H9 (cell line): Measurements from ENCODE around the gene CCDC9B. TPM values are rescaled to one million over a fixed set of nuclear protein-coding genes. Genes with fewer than 3 reads are reported as not detected.

Experiments used
- DNase-seq: peaks from one replicate; pipeline ENCODE4 v3.0.0-alpha.2; 2017
- H2AFZ ChIP-seq: one replicate; pipeline ENCODE4 v1.6.1; 2013; ENCODE audit warnings: mild to moderate bottlenecking, low read length, control low read depth, moderate library complexity
- H2AK5ac ChIP-seq: 2 replicates; pipeline ENCODE4 v1.6.1; 2013; ENCODE audit warnings: low read length, control low read depth, mixed read lengths; ENCODE audit not compliant: insufficient read length
- H2BK120ac ChIP-seq: one replicate; pipeline ENCODE4 v1.6.1; 2013; ENCODE audit warnings: low read depth, mild to moderate bottlenecking, low read length, control low read depth, inconsistent platforms; ENCODE audit not compliant: poor library complexity, severe bottlenecking
- H2BK12ac ChIP-seq: 2 replicates; pipeline ENCODE4 v1.6.1; 2013; ENCODE audit warnings: low read length, control low read depth, mixed read lengths, low read depth; ENCODE audit not compliant: insufficient read length
- H2BK15ac ChIP-seq: 2 replicates; pipeline ENCODE4 v1.6.1; 2013; ENCODE audit warnings: low read depth, low read length, control low read depth
- H2BK20ac ChIP-seq: one replicate; pipeline ENCODE4 v1.6.1; 2013; ENCODE audit warnings: low read depth, mild to moderate bottlenecking, low read length, control low read depth, inconsistent platforms; ENCODE audit not compliant: poor library complexity, severe bottlenecking
- H2BK5ac ChIP-seq: 2 replicates; pipeline ENCODE4 v1.6.1; 2013; ENCODE audit warnings: low read length, control low read depth, mixed read lengths; ENCODE audit not compliant: insufficient read length
- H3K14ac ChIP-seq: 2 replicates; pipeline ENCODE4 v1.6.1; 2013; ENCODE audit warnings: low read length, control low read depth; ENCODE audit not compliant: insufficient read depth
- H3K18ac ChIP-seq: 2 replicates; pipeline ENCODE4 v1.6.1; 2013; ENCODE audit warnings: low read depth, mild to moderate bottlenecking, mixed read lengths, low read length, control low read depth; ENCODE audit not compliant: insufficient read length
- H3K23ac ChIP-seq: 2 replicates; pipeline ENCODE4 v1.6.1; 2013; ENCODE audit warnings: low read length, control low read depth, mixed read lengths, low read depth; ENCODE audit not compliant: insufficient read length
- H3K23me2 ChIP-seq: 2 replicates; pipeline ENCODE4 v1.6.1; 2013; ENCODE audit warnings: low read depth, mild to moderate bottlenecking, mixed read lengths, low read length, control low read depth; ENCODE audit not compliant: insufficient read length, poor library complexity, severe bottlenecking
- H3K27ac ChIP-seq: 2 replicates; pipeline ENCODE4 v1.5.1; 2013; ENCODE audit warnings: low read length, control low read depth, mixed read lengths, low read depth; ENCODE audit not compliant: insufficient read length
- H3K27me3 ChIP-seq: 2 replicates; pipeline ENCODE4 v1.6.1; 2013; ENCODE audit warnings: low read length, control low read depth, inconsistent platforms; ENCODE audit not compliant: insufficient read depth
- H3K4ac ChIP-seq: 2 replicates; pipeline ENCODE4 v1.6.1; 2013; ENCODE audit warnings: low read depth, mild to moderate bottlenecking, control low read depth, inconsistent platforms, low read length, moderate library complexity
- H3K4me1 ChIP-seq: 2 replicates; pipeline ENCODE4 v1.6.1; 2013; ENCODE audit warnings: low read length, control low read depth, inconsistent platforms; ENCODE audit not compliant: insufficient read depth
- H3K4me2 ChIP-seq: 2 replicates; pipeline ENCODE4 v1.6.1; 2013; ENCODE audit warnings: low read length, control low read depth, mixed read lengths; ENCODE audit not compliant: insufficient read length, insufficient read depth
- H3K56ac ChIP-seq: 2 replicates; pipeline ENCODE4 v1.6.1; 2013; ENCODE audit warnings: low read depth, mild to moderate bottlenecking, mixed read lengths, low read length, control low read depth; ENCODE audit not compliant: insufficient read length
- H3K79me1 ChIP-seq: 2 replicates; pipeline ENCODE4 v1.6.1; 2013; ENCODE audit warnings: low read depth, mild to moderate bottlenecking, moderate library complexity, low read length, control low read depth, inconsistent platforms; ENCODE audit not compliant: insufficient read depth, poor library complexity, severe bottlenecking
- H3K79me2 ChIP-seq: 2 replicates; pipeline ENCODE4 v1.6.1; 2013; ENCODE audit warnings: low read length, control low read depth, inconsistent platforms; ENCODE audit not compliant: insufficient read depth
- H3K9ac ChIP-seq: 2 replicates; pipeline ENCODE4 v1.6.1; 2013; ENCODE audit warnings: low read length, control low read depth, mixed read lengths; ENCODE audit not compliant: insufficient read length; ENCODE audit errors: extremely low read depth
- H3K9me3 ChIP-seq: one replicate; pipeline ENCODE4 v1.6.1; 2013; ENCODE audit warnings: low read depth, low read length, inconsistent platforms; ENCODE audit not compliant: control insufficient read depth
- H3T11ph ChIP-seq: one replicate; pipeline ENCODE4 v1.6.1; 2013; ENCODE audit warnings: mild to moderate bottlenecking, low read length, control low read depth, inconsistent platforms
- H4K20me1 ChIP-seq: one replicate; pipeline ENCODE4 v1.6.1; 2013; ENCODE audit not compliant: control insufficient read depth, insufficient read length, insufficient read depth
- H4K5ac ChIP-seq: 2 replicates; pipeline ENCODE4 v1.6.1; 2013; ENCODE audit warnings: low read depth, mild to moderate bottlenecking, mixed read lengths, low read length, control low read depth; ENCODE audit not compliant: insufficient read length
- H4K8ac ChIP-seq: replicated peaks from 2 replicates; pipeline ENCODE4 v1.6.1; 2013; ENCODE audit warnings: low read length, control low read depth, mixed read lengths, low read depth; ENCODE audit not compliant: insufficient read length
- H4K91ac ChIP-seq: 2 replicates; pipeline ENCODE4 v1.6.1; 2013; ENCODE audit warnings: low read depth, mild to moderate bottlenecking, moderate library complexity, mixed read lengths, low read length, control low read depth; ENCODE audit not compliant: insufficient read length
- H3K27ac Mint-ChIP-seq, 3 experiments: 2 replicates in 2 of 3; 3 replicates in 1 of 3; pipeline ENCODE4 v1.8.0; 2020 to 2021; ENCODE audit warnings: mixed read lengths in 3 of 3, mild to moderate bottlenecking in 1 of 3, moderate library complexity in 1 of 3
- H3K27me3 Mint-ChIP-seq: 2 replicates; pipeline ENCODE4 v1.8.0; 2021; ENCODE audit warnings: low read depth, mild to moderate bottlenecking, moderate library complexity, mixed read lengths
- H3K36me3 Mint-ChIP-seq, 3 experiments: 2 replicates in 2 of 3; 3 replicates in 1 of 3; pipeline ENCODE4 v1.8.0; 2020 to 2021; ENCODE audit warnings: low read depth in 3 of 3, mixed read lengths in 3 of 3; ENCODE audit not compliant: insufficient read depth in 1 of 3
- H3K4me1 Mint-ChIP-seq, 2 experiments: 2 replicates each; pipeline ENCODE4 v1.8.0; 2020; ENCODE audit warnings: mixed read lengths in 2 of 2
- H3K4me3 Mint-ChIP-seq, 2 experiments: 2 replicates in 1 of 2; 3 replicates in 1 of 2; pipeline ENCODE4 v1.8.0; 2020 to 2021; ENCODE audit warnings: mild to moderate bottlenecking in 2 of 2, mixed read lengths in 2 of 2, moderate library complexity in 1 of 2
- H3K9me3 Mint-ChIP-seq, 2 experiments: 2 replicates in 1 of 2; 3 replicates in 1 of 2; pipeline ENCODE4 v1.8.0; 2020; ENCODE audit warnings: mild to moderate bottlenecking in 2 of 2, mixed read lengths in 2 of 2, moderate library complexity in 1 of 2
- WGBS: extraction: QIAGEN DNeasy Blood & Tissue Kit; methylation state at CpG from one replicate; pipeline ENCODE4 v1.1.7; 2013; ENCODE audit warnings: missing lambda C conversion rate, low lambda C conversion rate, mixed read lengths; ENCODE audit not compliant: insufficient read length; ENCODE audit errors: extremely low coverage; 5-methylcytosine and 5-hydroxymethylcytosine counted together
- total RNA-seq: library from RNA; stranded (reverse); gene quantifications from 2 replicates; pipeline ENCODE4 v1.2.1, GENCODE V29; 2021
- TF ChIP-seq, protein P1 (sequence below): fragments of 200-600 bp; sonication (generic); conservative IDR thresholded peaks from 3 replicates; pipeline ENCODE4 v1.8.0; 2021; ENCODE audit warnings: antibody characterized with exemption, mild to moderate bottlenecking

CCDC9B gene
- total RNA-seq, 1 experiment from 2014 or later: 0.48 TPM

DNA sequence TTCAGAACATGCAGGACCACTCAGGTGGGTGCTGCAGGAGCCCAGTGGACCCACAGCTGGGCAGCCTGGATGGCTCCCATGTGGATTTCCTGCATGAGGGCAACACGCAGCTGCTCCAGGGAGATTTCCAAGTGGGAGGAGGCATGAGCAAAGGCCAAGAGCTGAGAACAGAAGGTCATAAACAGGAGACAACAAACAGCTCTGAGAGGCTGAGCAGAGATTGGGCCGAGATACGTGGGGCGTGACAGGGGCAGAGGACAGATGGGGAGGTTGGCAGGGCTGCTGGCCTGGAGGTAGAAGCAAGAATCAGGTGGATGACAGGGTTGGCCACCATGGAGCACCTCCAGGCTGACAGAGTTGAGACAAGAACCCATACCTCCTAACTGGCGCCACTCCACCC, 13.0 kb upstream of the CCDC9B start:
- Mint-ChIP-seq H3K27me3 (peaks cover 27% of the 10 kb centered on the region), H3K36me3 (no peaks in the 10 kb centered on the region), H3K27ac (no peak overlapping the region), H3K9me3 (no peaks in the 10 kb centered on the region), H3K4me1 (peaks cover 23 to 34% of the 10 kb centered on the region in 2 experiments), H3K4me3 (0 out of 5 replicates have a peak overlapping the region, but pooled peaks of 1 of the 2 experiments have one; percentile 1)
- H2BK15ac ChIP-seq: no peak overlapping the region
- no peak overlapping the region for H3K4me2 ChIP-seq
- H2AFZ ChIP-seq: no peak overlapping the region
- H4K8ac ChIP-seq: no peak overlapping the region
- H3T11ph ChIP-seq: no peak overlapping the region
- H3K4me1 ChIP-seq: no peaks in the 10 kb centered on the region; the same call in 1 of the 2 replicates
- no peaks in the 10 kb centered on the region for H3K79me2 ChIP-seq
- no peak overlapping the region for H2AK5ac ChIP-seq
- H2BK20ac ChIP-seq: no peak overlapping the region
- no peak overlapping the region for H3K27ac ChIP-seq
- DNase-seq: no peak
- H3K9ac ChIP-seq: no peak overlapping the region
- no peak overlapping the region for H2BK12ac ChIP-seq
- TF ChIP-seq, protein P1, sequence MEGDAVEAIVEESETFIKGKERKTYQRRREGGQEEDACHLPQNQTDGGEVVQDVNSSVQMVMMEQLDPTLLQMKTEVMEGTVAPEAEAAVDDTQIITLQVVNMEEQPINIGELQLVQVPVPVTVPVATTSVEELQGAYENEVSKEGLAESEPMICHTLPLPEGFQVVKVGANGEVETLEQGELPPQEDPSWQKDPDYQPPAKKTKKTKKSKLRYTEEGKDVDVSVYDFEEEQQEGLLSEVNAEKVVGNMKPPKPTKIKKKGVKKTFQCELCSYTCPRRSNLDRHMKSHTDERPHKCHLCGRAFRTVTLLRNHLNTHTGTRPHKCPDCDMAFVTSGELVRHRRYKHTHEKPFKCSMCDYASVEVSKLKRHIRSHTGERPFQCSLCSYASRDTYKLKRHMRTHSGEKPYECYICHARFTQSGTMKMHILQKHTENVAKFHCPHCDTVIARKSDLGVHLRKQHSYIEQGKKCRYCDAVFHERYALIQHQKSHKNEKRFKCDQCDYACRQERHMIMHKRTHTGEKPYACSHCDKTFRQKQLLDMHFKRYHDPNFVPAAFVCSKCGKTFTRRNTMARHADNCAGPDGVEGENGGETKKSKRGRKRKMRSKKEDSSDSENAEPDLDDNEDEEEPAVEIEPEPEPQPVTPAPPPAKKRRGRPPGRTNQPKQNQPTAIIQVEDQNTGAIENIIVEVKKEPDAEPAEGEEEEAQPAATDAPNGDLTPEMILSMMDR: no peak
- H3K14ac ChIP-seq: no peak overlapping the region
- no peak overlapping the region for H3K23ac ChIP-seq
- no peak overlapping the region for H2BK120ac ChIP-seq
- no peaks in the 10 kb centered on the region for H3K79me1 ChIP-seq
- H4K20me1 ChIP-seq: no peaks in the 10 kb centered on the region
- peaks cover 8% of the 10 kb centered on the region for H3K23me2 ChIP-seq
- H3K56ac ChIP-seq: no peak overlapping the region
- no peak overlapping the region for H3K18ac ChIP-seq
- WGBS: no CpG with 5 or more reads among the region's 5 CpGs
- no peak overlapping the region for H3K4ac ChIP-seq
- no peak overlapping the region for H4K91ac ChIP-seq
- H2BK5ac ChIP-seq: no peak overlapping the region
- no peak overlapping the region for H4K5ac ChIP-seq
- no peaks in the 10 kb centered on the region; the same call in 1 of the 2 replicates for H3K27me3 ChIP-seq
- no peaks in the 10 kb centered on the region for H3K9me3 ChIP-seq
